Karpas-422 (cell line): Measurements from ENCODE around the gene IPPK. TPM values are rescaled to one million over a fixed set of nuclear protein-coding genes. Genes with fewer than 3 reads are reported as not detected.
"Not testable (repeated sequence)": the region's sequence is repeated elsewhere in the genome, so short reads cannot be mapped to it uniquely, and the experiment has no call there.

ENCODE experiments used
- DNase-seq: peaks from one replicate; pipeline ENCODE4 v3.0.0-alpha.2; 2015
- H2AFZ ChIP-seq: fragments of 200-600 bp; sonication (generic); 2 replicates; pipeline ENCODE4 v1.6.1; 2014; ENCODE audit warnings: antibody characterized with exemption, low read length, mixed read lengths
- H3K27ac ChIP-seq: fragments of 200-600 bp; sonication (generic); 2 replicates; pipeline ENCODE4 v1.5.1; 2014; ENCODE audit warnings: mild to moderate bottlenecking, low read length, moderate library complexity
- H3K27me3 ChIP-seq: fragments of 200-600 bp; sonication (generic); 2 replicates; pipeline ENCODE4 v1.6.1; 2014; ENCODE audit warnings: low read length, mixed read lengths
- H3K36me3 ChIP-seq: fragments of 200-600 bp; sonication (generic); 2 replicates; pipeline ENCODE4 v1.6.1; 2014; ENCODE audit warnings: low read length, mixed read lengths; ENCODE audit not compliant: insufficient read depth
- H3K4me1 ChIP-seq: fragments of 200-600 bp; sonication (generic); 2 replicates; pipeline ENCODE4 v1.6.1; 2014; ENCODE audit warnings: mild to moderate bottlenecking, low read length, mixed read lengths
- H3K4me2 ChIP-seq: fragments of 200-600 bp; sonication (generic); 2 replicates; pipeline ENCODE4 v1.6.1; 2014; ENCODE audit warnings: low read length, low read depth, mild to moderate bottlenecking; ENCODE audit not compliant: poor library complexity, severe bottlenecking
- H3K4me3 ChIP-seq: fragments of 200-600 bp; sonication (generic); 2 replicates; pipeline ENCODE4 v1.5.1; 2014; ENCODE audit warnings: mild to moderate bottlenecking, antibody characterized with exemption, low read length, mixed read lengths
- H3K79me2 ChIP-seq: fragments of 200-600 bp; sonication (generic); 2 replicates; pipeline ENCODE4 v1.6.1; 2014; ENCODE audit warnings: mild to moderate bottlenecking, low read length, mixed read lengths
- H3K9ac ChIP-seq: fragments of 200-600 bp; sonication (generic); 2 replicates; pipeline ENCODE4 v1.6.0; 2014; ENCODE audit warnings: low read length
- H3K9me2 ChIP-seq: fragments of 200-600 bp; sonication (generic), shearing (Covaris generic); replicated peaks from 2 replicates; pipeline ENCODE4 v1.6.0; 2014; ENCODE audit warnings: mild to moderate bottlenecking, low read length, moderate library complexity; ENCODE audit not compliant: insufficient read depth
- H3K9me3 ChIP-seq: fragments of 300-700, 200-600 bp; sonication (generic); 2 replicates; pipeline ENCODE4 v1.6.1; 2014; ENCODE audit warnings: low read length, mixed read lengths
- H4K20me1 ChIP-seq: fragments of 200-600 bp; sonication (generic); 2 replicates; pipeline ENCODE4 v1.6.1; 2014; ENCODE audit warnings: mild to moderate bottlenecking, antibody characterized with exemption, low read length, low read depth; ENCODE audit not compliant: insufficient read depth
- total RNA-seq: library from RNA; depleted of rRNA; stranded (reverse); fragments of >200 nt; shearing (Covaris generic); gene quantifications from 2 replicates; pipeline ENCODE4 v1.2.3, GENCODE V29; 2014; ENCODE audit warnings: low replicate concordance; rRNA removed

The IPPK gene
- total RNA-seq, 1 experiment from 2014 or later, result 18.3 TPM

- Histone ChIP-seq H3K4me3 (no peak overlapping the region), H3K27ac (no peak overlapping the region), H3K9me3 (no peaks in the 10 kb centered on the region), H3K79me2 (no peaks in the 10 kb centered on the region), H3K36me3 (no peaks in the 10 kb centered on the region), H3K4me2 (no peak overlapping the region), H4K20me1 (no peaks in the 10 kb centered on the region), H3K9me2 (no peaks in the 10 kb centered on the region), H3K9ac (no peak overlapping the region), H3K27me3 (no peaks in the 10 kb centered on the region), H2AFZ (no peak overlapping the region), H3K4me1 (no peaks in the 10 kb centered on the region)
- no peak for DNase-seq
Measured at GRCh38 chr9:92576175-92576574, 93.8 kb downstream of the IPPK start.

- H3K4me2 ChIP-seq, H3K4me3 ChIP-seq, H2AFZ ChIP-seq, H3K9me3 ChIP-seq, H3K9ac ChIP-seq, H3K4me1 ChIP-seq, H3K27me3 ChIP-seq, H4K20me1 ChIP-seq, DNase-seq, H3K36me3 ChIP-seq, H3K27ac ChIP-seq, H3K79me2 ChIP-seq, H3K9me2 ChIP-seq: not testable (repeated sequence)
Measured at GRCh38 chr9:92573612-92574011, 96.3 kb downstream of the IPPK start.

- DNase-seq, result not testable (repeated sequence)
Measured at GRCh38 chr9:92571871-92572270, 98.1 kb downstream of the IPPK start.

GRCh38 chr9:92564982-92565381, 104.9 kb downstream of the IPPK start:
- Histone ChIP-seq H3K79me2 (no peaks in the 10 kb centered on the region), H3K4me3 (no peak overlapping the region), H3K4me2 (no peak overlapping the region), H3K4me1 (no peaks in the 10 kb centered on the region), H3K9me3 (peaks cover 9% of the 10 kb centered on the region), H3K9me2 (no peaks in the 10 kb centered on the region), H3K27ac (no peak overlapping the region), H3K9ac (no peak overlapping the region), H3K27me3 (no peaks in the 10 kb centered on the region), H3K36me3 (no peaks in the 10 kb centered on the region), H4K20me1 (no peaks in the 10 kb centered on the region), H2AFZ (no peak overlapping the region)
- DNase-seq, result no peak

More at GRCh38 chr9:92571871-92572270, 98.1 kb downstream of the IPPK start:
- not testable (repeated sequence) for H3K4me2 ChIP-seq, H3K4me3 ChIP-seq, H4K20me1 ChIP-seq, H3K4me1 ChIP-seq, H3K36me3 ChIP-seq, H3K27me3 ChIP-seq, H3K79me2 ChIP-seq, H3K27ac ChIP-seq, H3K9me3 ChIP-seq, H3K9me2 ChIP-seq, H2AFZ ChIP-seq, H3K9ac ChIP-seq

- no peaks in the 10 kb centered on the region for H3K27me3 ChIP-seq
- H3K9ac ChIP-seq, result no peak overlapping the region
- no peaks in the 10 kb centered on the region for H3K9me2 ChIP-seq
- H3K79me2 ChIP-seq, result no peaks in the 10 kb centered on the region
- H3K36me3 ChIP-seq, result no peaks in the 10 kb centered on the region
- H3K4me2 ChIP-seq, result no peak overlapping the region
- H3K4me1 ChIP-seq, result no peaks in the 10 kb centered on the region
- no peak overlapping the region for H3K4me3 ChIP-seq
- no peak overlapping the region for H3K27ac ChIP-seq
- DNase-seq, result no peak
- no peak overlapping the region for H2AFZ ChIP-seq
- peaks cover 9% of the 10 kb centered on the region for H3K9me3 ChIP-seq
- no peaks in the 10 kb centered on the region for H4K20me1 ChIP-seq
Measured at GRCh38 chr9:92564504-92564903, 105.4 kb downstream of the IPPK start.

Other genes starting within 250 kb of the IPPK start
- not detected in 2 replicates for gene OMD, start 245.7 kb downstream of the IPPK start, total RNA-seq
- not detected in 2 replicates for gene ASPN, start 187.6 kb downstream of the IPPK start, total RNA-seq
- gene ECM2, start 134.1 kb downstream of the IPPK start, total RNA-seq, result 0.11 TPM in 1 of 2 replicates, not detected in the other
- gene BICD2, start 94.7 kb upstream of the IPPK start, total RNA-seq, result 25.6 and 35.4 TPM in 2 replicates
- 9.5 and 17.3 TPM in 2 replicates for gene ZNF484, start 207.9 kb upstream of the IPPK start, total RNA-seq